ENCODE measurements around the gene TOM1L1. TPM values are rescaled to one million over a fixed set of nuclear protein-coding genes. Genes with fewer than 3 reads are reported as not detected.
A peak's percentile ranks its signal among the peaks of the same experiment; 100 is the strongest.

The TOM1L1 gene
- total and polyA plus RNA-seq, 2 of the 8 experiments (the other 6 are each of a cell fraction or from before 2014, with no cell fraction given) = 47.0 to 60.8 TPM

DNA sequence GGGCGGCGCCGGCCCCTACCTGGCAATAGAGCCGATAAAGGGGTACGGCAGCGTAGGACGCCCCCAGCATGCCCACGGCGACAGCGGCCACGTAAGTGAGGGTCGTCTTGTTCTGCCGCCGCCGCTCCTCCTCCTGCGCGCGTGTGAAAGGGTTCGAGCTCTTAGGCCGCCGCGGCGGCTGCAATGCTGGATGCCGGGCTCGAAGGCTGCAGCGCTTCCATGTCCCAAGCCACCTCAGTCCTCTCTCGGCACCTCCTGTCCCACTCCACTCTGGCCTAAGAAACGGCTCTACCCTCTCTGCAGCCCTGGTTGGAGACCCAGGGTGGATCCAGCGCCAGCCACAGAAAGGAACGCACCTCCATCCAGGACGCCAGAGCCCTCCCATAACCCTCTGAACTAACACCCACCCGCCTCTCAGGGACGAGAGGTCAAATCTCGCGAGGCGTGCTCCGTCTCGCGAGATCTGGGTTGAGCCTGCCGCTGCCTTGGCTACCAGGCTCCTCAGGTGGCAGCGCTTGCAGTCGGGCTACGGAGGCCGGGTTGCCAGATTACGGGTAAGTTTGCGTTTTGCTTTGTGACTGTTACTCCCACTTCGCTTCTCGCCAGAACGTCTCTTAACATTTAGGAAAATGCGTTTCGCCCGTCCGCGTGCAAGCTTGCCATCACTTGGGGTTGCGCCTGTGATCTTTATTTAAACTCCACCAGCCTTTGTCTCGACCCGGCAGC is 67.8 kb downstream of the TOM1L1 start, which contains the start of the genes COX11 and STXBP4 (continued):
- TF ChIP-seq HDAC6 (IDR thresholded peaks at IDR 0.05; ENCODE audit: low read depth, low read length) (no peak), SIN3A (conservative IDR thresholded peaks at IDR 0.05 in 1 of 2, IDR thresholded peaks at IDR 0.05 in 1 of 2; ENCODE audit: low read depth in 1 of 2, low read length in 2 of 2) (peak; percentile 82 to 84; a peak in 3 of 4 replicates), BACH1 (IDR thresholded peaks at IDR 0.05; ENCODE audit: low read length) (peak; percentile 31; the same call in 1 of the 2 replicates), PHF8 (conservative IDR thresholded peaks at IDR 0.05; ENCODE audit: low read depth, low read length) (peak; percentile 93), BRCA1 (IDR thresholded peaks at IDR 0.05; ENCODE audit: low read depth, low read length) (peak; percentile 100), CHD2 (IDR thresholded peaks at IDR 0.05; ENCODE audit: low read length) (peak; percentile 100), TAF1 (IDR thresholded peaks at IDR 0.05; ENCODE audit: low read depth, low read length) (peak; percentile 90), SIX5 (IDR thresholded peaks at IDR 0.05; ENCODE audit: low read depth, low read length) (no peak), TBP (IDR thresholded peaks at IDR 0.05; ENCODE audit: low read depth, low read length) (peak; percentile 82), POLR2AphosphoS5 (IDR thresholded peaks at IDR 0.05; ENCODE audit: low read depth, low read length) (peak; percentile 94), RBBP5 (IDR thresholded peaks at IDR 0.05; ENCODE audit: borderline replicate concordance, low read depth, low read length) (peak; percentile 91)
- TF ChIP-seq, protein P1, sequence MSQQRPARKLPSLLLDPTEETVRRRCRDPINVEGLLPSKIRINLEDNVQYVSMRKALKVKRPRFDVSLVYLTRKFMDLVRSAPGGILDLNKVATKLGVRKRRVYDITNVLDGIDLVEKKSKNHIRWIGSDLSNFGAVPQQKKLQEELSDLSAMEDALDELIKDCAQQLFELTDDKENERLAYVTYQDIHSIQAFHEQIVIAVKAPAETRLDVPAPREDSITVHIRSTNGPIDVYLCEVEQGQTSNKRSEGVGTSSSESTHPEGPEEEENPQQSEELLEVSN (IDR thresholded peaks at IDR 0.05) = no peak
- TF ChIP-seq, protein P2, sequence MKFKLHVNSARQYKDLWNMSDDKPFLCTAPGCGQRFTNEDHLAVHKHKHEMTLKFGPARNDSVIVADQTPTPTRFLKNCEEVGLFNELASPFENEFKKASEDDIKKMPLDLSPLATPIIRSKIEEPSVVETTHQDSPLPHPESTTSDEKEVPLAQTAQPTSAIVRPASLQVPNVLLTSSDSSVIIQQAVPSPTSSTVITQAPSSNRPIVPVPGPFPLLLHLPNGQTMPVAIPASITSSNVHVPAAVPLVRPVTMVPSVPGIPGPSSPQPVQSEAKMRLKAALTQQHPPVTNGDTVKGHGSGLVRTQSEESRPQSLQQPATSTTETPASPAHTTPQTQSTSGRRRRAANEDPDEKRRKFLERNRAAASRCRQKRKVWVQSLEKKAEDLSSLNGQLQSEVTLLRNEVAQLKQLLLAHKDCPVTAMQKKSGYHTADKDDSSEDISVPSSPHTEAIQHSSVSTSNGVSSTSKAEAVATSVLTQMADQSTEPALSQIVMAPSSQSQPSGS (IDR thresholded peaks at IDR 0.05; ENCODE audit: low read length) = peak; percentile 87
- TF ChIP-seq, protein P3, sequence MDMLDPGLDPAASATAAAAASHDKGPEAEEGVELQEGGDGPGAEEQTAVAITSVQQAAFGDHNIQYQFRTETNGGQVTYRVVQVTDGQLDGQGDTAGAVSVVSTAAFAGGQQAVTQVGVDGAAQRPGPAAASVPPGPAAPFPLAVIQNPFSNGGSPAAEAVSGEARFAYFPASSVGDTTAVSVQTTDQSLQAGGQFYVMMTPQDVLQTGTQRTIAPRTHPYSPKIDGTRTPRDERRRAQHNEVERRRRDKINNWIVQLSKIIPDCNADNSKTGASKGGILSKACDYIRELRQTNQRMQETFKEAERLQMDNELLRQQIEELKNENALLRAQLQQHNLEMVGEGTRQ (IDR thresholded peaks at IDR 0.05; ENCODE audit: low read length) = no peak
